OCI-LY1 (cell line): ENCODE measurements around the gene ELP2.

Experiments
- EZH2 ChIP-seq: fragments of 200-600 bp; sonication (generic), shearing (Covaris generic); IDR thresholded peaks from 2 replicates; pipeline ENCODE4 v1.8.0; 2017; ENCODE audit warnings: borderline replicate concordance, mixed run types, mild to moderate bottlenecking, antibody characterized with exemption, low read length, moderate library complexity, mixed read lengths
- TF ChIP-seq, protein P1 (sequence below): fragments of 200-600 bp; sonication (generic), shearing (Covaris generic); IDR thresholded peaks from 2 replicates; pipeline ENCODE4 v1.5.1; 2017; ENCODE audit warnings: mild to moderate bottlenecking, antibody characterized with exemption, low read length, moderate library complexity, mixed read lengths

DNA sequence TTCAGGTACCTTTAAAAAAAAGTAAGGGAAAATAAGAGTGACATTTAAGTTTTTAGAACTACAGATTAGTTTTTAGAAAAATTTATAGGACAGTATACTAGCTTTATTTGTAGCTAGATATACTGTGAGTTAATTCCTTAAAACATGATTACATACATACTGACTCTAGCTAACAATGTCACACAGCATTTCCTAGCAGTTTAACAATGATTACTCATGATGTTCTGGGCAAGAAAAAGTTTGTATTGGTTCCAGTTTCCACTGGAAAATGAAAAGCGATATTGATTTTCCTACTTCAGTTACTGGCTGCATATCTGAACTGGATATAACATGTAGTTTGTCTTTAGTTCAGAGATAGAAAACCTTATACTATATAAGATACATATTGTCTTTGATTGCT, 20.0 kb upstream of the ELP2 start:
- TF ChIP-seq EZH2, result no peak
- TF ChIP-seq, protein P1, sequence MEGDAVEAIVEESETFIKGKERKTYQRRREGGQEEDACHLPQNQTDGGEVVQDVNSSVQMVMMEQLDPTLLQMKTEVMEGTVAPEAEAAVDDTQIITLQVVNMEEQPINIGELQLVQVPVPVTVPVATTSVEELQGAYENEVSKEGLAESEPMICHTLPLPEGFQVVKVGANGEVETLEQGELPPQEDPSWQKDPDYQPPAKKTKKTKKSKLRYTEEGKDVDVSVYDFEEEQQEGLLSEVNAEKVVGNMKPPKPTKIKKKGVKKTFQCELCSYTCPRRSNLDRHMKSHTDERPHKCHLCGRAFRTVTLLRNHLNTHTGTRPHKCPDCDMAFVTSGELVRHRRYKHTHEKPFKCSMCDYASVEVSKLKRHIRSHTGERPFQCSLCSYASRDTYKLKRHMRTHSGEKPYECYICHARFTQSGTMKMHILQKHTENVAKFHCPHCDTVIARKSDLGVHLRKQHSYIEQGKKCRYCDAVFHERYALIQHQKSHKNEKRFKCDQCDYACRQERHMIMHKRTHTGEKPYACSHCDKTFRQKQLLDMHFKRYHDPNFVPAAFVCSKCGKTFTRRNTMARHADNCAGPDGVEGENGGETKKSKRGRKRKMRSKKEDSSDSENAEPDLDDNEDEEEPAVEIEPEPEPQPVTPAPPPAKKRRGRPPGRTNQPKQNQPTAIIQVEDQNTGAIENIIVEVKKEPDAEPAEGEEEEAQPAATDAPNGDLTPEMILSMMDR, result no peak
